ENCODE results near the gene ANKRD31. TPM values are rescaled to one million over a fixed set of nuclear protein-coding genes. Genes with fewer than 3 reads are reported as not detected.
"Not testable (repeated sequence)": the region's sequence is repeated elsewhere in the genome, so short reads cannot be mapped to it uniquely, and the experiment has no call there.

ANKRD31 gene
- total RNA-seq, 1 experiment from 2014 or later: 1.5 TPM

DNA sequence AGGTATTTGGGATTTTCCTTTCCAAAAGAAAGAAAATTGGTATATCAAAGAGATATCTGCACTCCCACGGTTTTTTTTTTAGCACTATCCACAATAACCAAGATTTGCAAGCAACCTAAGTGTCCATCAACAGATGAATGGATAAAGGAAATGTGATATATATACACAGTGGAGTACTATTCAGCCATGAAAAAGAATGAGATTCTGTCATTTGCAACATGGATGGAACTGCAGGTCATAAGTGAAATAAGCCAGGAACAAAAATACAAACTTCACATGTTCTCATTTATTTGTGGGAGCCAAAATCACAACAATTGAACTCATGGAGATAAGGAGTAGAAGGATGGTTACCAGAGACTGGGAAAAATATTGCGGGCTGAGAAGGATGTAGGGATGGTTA, 9.8 kb downstream of the ANKRD31 start:
- BruUV-seq (replicated peaks): no TSS peak
- no peaks in the 10 kb centered on the region for H3K9me3 Mint-ChIP-seq (ENCODE audit: low read depth, unreplicated experiment)
- H3K4me3 Mint-ChIP-seq (ENCODE audit: low read depth, unreplicated experiment): no peak overlapping the region
- CTCF ChIA-PET: no interaction called here
- no peak for TF ChIP-seq CTCF (IDR thresholded peaks at IDR 0.05; ENCODE audit: unreplicated experiment)
- H3K36me3 Mint-ChIP-seq (ENCODE audit: insufficient read depth, unreplicated experiment): no peaks in the 10 kb centered on the region
- no peak overlapping the region for H3K27ac Mint-ChIP-seq (ENCODE audit: unreplicated experiment)
- intact Hi-C loops (cut with micrococcal nuclease; ENCODE audit: unreplicated experiment): no loop called here
- DNase-seq: no peak
- H3K4me1 Mint-ChIP-seq (ENCODE audit: low read depth, unreplicated experiment): no peaks in the 10 kb centered on the region
- H3K27me3 Mint-ChIP-seq (ENCODE audit: unreplicated experiment): no peaks in the 10 kb centered on the region

DNA sequence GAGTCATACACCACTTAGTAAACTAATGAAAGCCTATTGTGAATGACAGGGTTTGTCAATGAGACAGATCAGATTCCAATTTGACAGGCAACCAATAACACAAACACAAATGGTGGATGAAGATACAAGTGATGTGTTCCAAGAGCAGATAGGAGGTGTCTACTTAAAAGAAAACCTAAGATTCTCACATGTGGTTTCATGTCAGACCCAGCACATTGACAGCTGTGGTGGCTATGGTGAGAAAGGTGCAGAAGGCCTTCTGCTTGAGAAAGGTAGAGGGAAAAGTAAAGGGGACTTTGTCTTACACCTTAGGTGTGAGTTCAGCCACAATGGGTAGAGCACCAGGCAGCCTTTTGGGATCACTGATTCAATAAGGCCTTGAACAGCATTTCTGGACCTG, 11.2 kb downstream of the ANKRD31 start:
- H3K27ac Mint-ChIP-seq (ENCODE audit: unreplicated experiment): no peak overlapping the region
- no peak for TF ChIP-seq CTCF (IDR thresholded peaks at IDR 0.05; ENCODE audit: unreplicated experiment)
- H3K4me1 Mint-ChIP-seq (ENCODE audit: low read depth, unreplicated experiment): no peaks in the 10 kb centered on the region
- H3K36me3 Mint-ChIP-seq (ENCODE audit: insufficient read depth, unreplicated experiment): no peaks in the 10 kb centered on the region
- no peaks in the 10 kb centered on the region for H3K27me3 Mint-ChIP-seq (ENCODE audit: unreplicated experiment)
- CTCF ChIA-PET: no interaction called here
- H3K4me3 Mint-ChIP-seq (ENCODE audit: low read depth, unreplicated experiment): no peak overlapping the region
- DNase-seq: no peak
- BruUV-seq (replicated peaks): no TSS peak
- intact Hi-C loops (cut with micrococcal nuclease; ENCODE audit: unreplicated experiment): no loop called here
- peaks cover 2% of the 10 kb centered on the region for H3K9me3 Mint-ChIP-seq (ENCODE audit: low read depth, unreplicated experiment)

DNA sequence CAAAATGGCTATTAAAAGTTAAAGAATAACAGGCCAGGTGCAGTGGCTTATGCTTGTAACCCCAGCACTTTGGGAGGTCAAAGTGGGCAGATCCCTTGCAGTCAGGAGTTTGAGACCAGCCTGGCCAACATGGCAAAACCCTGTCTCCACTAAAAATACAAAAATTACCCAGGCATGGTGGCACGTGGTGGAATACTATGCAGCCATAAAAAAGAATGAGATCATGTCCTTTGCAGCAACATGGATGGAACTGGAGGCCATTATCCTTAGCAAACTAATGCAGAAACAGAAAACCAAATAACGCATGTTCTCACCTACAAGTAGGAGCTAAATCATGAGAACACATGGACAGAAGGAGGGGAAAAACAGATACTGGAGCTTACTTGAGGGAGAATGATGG, 15.9 kb downstream of the ANKRD31 start:
- H3K9me3 Mint-ChIP-seq (ENCODE audit: low read depth, unreplicated experiment); BruUV-seq (replicated peaks); DNase-seq; H3K4me3 Mint-ChIP-seq (ENCODE audit: low read depth, unreplicated experiment); intact Hi-C loops (cut with micrococcal nuclease; ENCODE audit: unreplicated experiment); H3K36me3 Mint-ChIP-seq (ENCODE audit: insufficient read depth, unreplicated experiment); H3K27ac Mint-ChIP-seq (ENCODE audit: unreplicated experiment); CTCF ChIA-PET; H3K27me3 Mint-ChIP-seq (ENCODE audit: unreplicated experiment): not testable (repeated sequence)
- peaks cover 34% of the 10 kb centered on the region for H3K4me1 Mint-ChIP-seq (ENCODE audit: low read depth, unreplicated experiment)

DNA sequence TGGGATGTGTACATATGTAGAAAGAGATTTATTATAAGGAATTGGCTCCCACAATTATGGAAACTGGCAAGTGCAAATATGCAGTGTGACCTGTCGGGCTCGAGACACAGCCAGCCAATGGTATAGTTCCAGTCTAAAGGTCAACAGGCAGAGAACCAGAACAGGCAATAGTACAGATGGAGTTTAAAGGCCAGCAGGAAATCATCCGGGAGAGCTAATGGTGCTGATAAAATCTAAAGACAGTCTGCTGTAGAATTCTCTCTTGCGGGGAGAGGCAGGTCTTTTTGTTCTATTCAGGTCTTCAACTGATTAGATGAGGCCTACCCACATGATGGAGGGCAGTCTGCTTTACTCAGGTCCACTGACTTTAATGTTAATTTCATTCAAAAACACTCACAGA, 21.8 kb downstream of the ANKRD31 start:
- Mint-ChIP-seq H3K9me3 (ENCODE audit: low read depth, unreplicated experiment) (peaks cover 2% of the 10 kb centered on the region), H3K4me1 (ENCODE audit: low read depth, unreplicated experiment) (peaks cover 43% of the 10 kb centered on the region), H3K36me3 (ENCODE audit: insufficient read depth, unreplicated experiment) (peaks cover 5% of the 10 kb centered on the region), H3K27ac (ENCODE audit: unreplicated experiment) (no peak overlapping the region), H3K4me3 (ENCODE audit: low read depth, unreplicated experiment) (no peak overlapping the region), H3K27me3 (ENCODE audit: unreplicated experiment) (no peaks in the 10 kb centered on the region)
- DNase-seq: no peak
- no TSS peak for BruUV-seq (replicated peaks)
- TF ChIP-seq CTCF (IDR thresholded peaks at IDR 0.05; ENCODE audit: unreplicated experiment): no peak
- CTCF ChIA-PET: interaction anchor here (1.2 kb wide), 1 partner anchor 21 kb away, joined by 3 read pairs; the partner anchor contains the start of gene ANKRD31
- intact Hi-C loops (cut with micrococcal nuclease; ENCODE audit: unreplicated experiment): no loop called here

DNA sequence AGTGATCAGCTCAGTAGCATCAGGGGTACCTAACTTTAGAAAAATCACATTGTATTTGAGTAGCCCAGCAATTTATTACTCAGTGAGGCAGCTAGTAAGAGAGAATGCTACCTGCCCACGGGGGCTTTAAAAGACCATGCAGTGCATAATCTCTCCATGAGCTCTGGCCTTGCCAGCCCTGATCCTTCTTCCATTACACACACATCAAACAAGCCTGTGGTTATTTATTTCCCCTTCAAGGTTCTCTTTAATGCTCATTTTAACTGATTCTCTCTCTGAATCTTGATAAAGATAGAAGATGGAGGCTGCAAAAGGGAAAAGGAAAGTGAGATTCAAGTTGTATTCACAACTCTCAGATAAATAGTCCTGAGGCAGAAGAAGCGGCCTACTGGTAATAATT, 22.3 kb downstream of the ANKRD31 start:
- H3K9me3 Mint-ChIP-seq (ENCODE audit: low read depth, unreplicated experiment): peaks cover 2% of the 10 kb centered on the region
- peaks cover 38% of the 10 kb centered on the region for H3K4me1 Mint-ChIP-seq (ENCODE audit: low read depth, unreplicated experiment)
- no peak for TF ChIP-seq CTCF (IDR thresholded peaks at IDR 0.05; ENCODE audit: unreplicated experiment)
- H3K27ac Mint-ChIP-seq (ENCODE audit: unreplicated experiment): no peak overlapping the region
- peaks cover 5% of the 10 kb centered on the region for H3K36me3 Mint-ChIP-seq (ENCODE audit: insufficient read depth, unreplicated experiment)
- CTCF ChIA-PET: no interaction called here
- H3K27me3 Mint-ChIP-seq (ENCODE audit: unreplicated experiment): no peaks in the 10 kb centered on the region
- BruUV-seq (replicated peaks): no TSS peak
- intact Hi-C loops (cut with micrococcal nuclease; ENCODE audit: unreplicated experiment): no loop called here
- no peak overlapping the region for H3K4me3 Mint-ChIP-seq (ENCODE audit: low read depth, unreplicated experiment)
- no peak for DNase-seq

All from Calu3 (cell line).